BLaER1 treated with 17β-estradiol and CSF1 and Interleukin-3, amounts not matched to agents 10 nM and 100 nM (cell line): ENCODE measurements around the gene LPIN1.
A peak's percentile ranks its signal among the peaks of the same experiment; 100 is the strongest.
"Not testable (repeated sequence)": the region's sequence is repeated elsewhere in the genome, so short reads cannot be mapped to it uniquely, and the experiment has no call there.

ENCODE experiments used
- H3K27ac ChIP-seq, 11 experiments: shearing (Covaris generic); formaldehyde crosslinking; 2 replicates each; pipeline ENCODE4 v1.8.1; 2022
- H3K27me3 ChIP-seq, 11 experiments: shearing (Covaris generic); formaldehyde crosslinking; 2 replicates each; pipeline ENCODE4 v1.8.1; 2022
- H3K36me3 ChIP-seq, 11 experiments: shearing (Covaris generic); formaldehyde crosslinking; 2 replicates each; pipeline ENCODE4 v1.8.1; 2022
- H3K4me1 ChIP-seq, 10 experiments: shearing (Covaris generic); formaldehyde crosslinking; 2 replicates each; pipeline ENCODE4 v1.8.1; 2022
- H3K4me2 ChIP-seq, 11 experiments: shearing (Covaris generic); formaldehyde crosslinking; 2 replicates each; pipeline ENCODE4 v1.8.1; 2022
- H3K4me3 ChIP-seq, 10 experiments: shearing (Covaris generic); formaldehyde crosslinking; 2 replicates each; pipeline ENCODE4 v1.8.1; 2022
- H3K9ac ChIP-seq, 11 experiments: shearing (Covaris generic); formaldehyde crosslinking; 2 replicates each; pipeline ENCODE4 v1.8.1; 2022
- H3K9me3 ChIP-seq, 11 experiments: shearing (Covaris generic); formaldehyde crosslinking; replicated peaks in 1 of 11; 2 replicates each; pipeline ENCODE4 v1.8.1; 2022
- H4K20me1 ChIP-seq, 11 experiments: shearing (Covaris generic); formaldehyde crosslinking; 2 replicates each; pipeline ENCODE4 v1.8.1; 2022
- Cebpa-rat ChIP-seq, 11 experiments: shearing (Covaris generic); IDR thresholded peaks; 2 replicates each; pipeline ENCODE4 v1.8.1; 2022

LPIN1 gene

GRCh38 chr2:11853197-11853588 lies 106.8 kb downstream of the LPIN1 start:
- peak overlapping the region in 4 of 11 experiments; percentile 5 to 32 (median 22); a peak in 4 of 22 replicates for H3K27ac ChIP-seq

DNA sequence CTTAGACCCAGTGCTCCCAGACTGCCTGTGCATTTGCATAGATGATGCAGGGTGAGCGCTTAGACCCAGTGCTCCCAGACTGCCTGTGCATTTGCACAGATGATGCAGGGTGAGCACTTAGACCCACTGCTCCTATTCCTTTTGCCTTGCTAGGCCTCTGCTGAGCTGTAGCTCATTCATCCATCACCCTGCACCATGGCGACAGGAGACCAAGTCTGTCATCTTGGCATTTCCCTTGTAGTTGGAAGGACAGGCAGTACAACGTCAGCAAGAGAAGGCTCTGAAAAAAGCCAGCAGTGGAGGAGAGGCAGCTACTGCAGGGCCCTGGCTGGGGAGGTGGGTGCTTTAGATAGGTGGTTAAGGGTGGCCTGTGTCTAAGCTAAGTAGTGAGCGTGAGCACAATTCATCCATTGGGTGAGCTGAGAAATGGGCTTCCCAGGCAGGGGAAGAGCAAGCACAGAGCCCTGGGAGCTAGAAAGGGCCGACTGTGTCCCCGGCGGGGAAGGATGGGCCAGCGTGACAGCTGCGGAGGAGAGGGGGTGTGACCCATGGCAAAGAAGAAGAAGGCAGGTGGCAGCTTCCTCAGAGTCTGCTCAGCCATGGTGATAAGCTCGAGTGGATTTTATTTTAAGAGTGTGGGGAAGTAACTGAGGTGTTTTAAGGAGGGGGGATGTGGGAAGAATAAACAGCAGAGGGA lies 108.8 kb downstream of the LPIN1 start:
- H3K9me3 ChIP-seq, result peaks cover 28 to 35% (median 32%) of the 10 kb centered on the region in 11 experiments
- H3K4me1 ChIP-seq, result peaks cover 34 to 58% (median 55%) of the 10 kb centered on the region in 10 experiments
- H3K4me2 ChIP-seq, result peak overlapping the region; percentile 3 to 69 (median 58); a peak in 21 of 22 replicates
- no peak overlapping the region for H3K9ac ChIP-seq
- H3K27ac ChIP-seq, result no peak overlapping the region
- TF ChIP-seq Cebpa-rat (IDR thresholded peaks at IDR 0.05), result no peak
- no peaks in the 10 kb centered on the region for H4K20me1 ChIP-seq
- peaks cover 0 to 18% (median 0%) of the 10 kb centered on the region in 11 experiments; a peak in 6 of 22 replicates for H3K36me3 ChIP-seq
- H3K4me3 ChIP-seq, result no peak overlapping the region
- peaks cover 0 to 36% (median 0%) of the 10 kb centered on the region in 11 experiments; a peak in 4 of 22 replicates for H3K27me3 ChIP-seq

More at GRCh38 chr2:11853197-11853588, 106.8 kb downstream of the LPIN1 start:
- Histone ChIP-seq H3K9ac (peak overlapping the region in 3 of 11 experiments; percentile 4 to 36 (median 19); a peak in 2 of 22 replicates), H3K4me1 (peaks cover 32 to 61% (median 55%) of the 10 kb centered on the region in 10 experiments), H3K4me3 (no peak overlapping the region), H3K36me3 (peaks cover 0 to 3% (median 0%) of the 10 kb centered on the region in 11 experiments; a peak in 3 of 22 replicates), H3K4me2 (peak overlapping the region; percentile 51 to 80 (median 70)), H3K9me3 (peaks cover 16 to 32% (median 27%) of the 10 kb centered on the region in 11 experiments), H3K27me3 (peaks cover 0 to 50% (median 0%) of the 10 kb centered on the region in 11 experiments; a peak in 4 of 22 replicates), H4K20me1 (no peaks in the 10 kb centered on the region)
- TF ChIP-seq Cebpa-rat (IDR thresholded peaks at IDR 0.05), result no peak

DNA sequence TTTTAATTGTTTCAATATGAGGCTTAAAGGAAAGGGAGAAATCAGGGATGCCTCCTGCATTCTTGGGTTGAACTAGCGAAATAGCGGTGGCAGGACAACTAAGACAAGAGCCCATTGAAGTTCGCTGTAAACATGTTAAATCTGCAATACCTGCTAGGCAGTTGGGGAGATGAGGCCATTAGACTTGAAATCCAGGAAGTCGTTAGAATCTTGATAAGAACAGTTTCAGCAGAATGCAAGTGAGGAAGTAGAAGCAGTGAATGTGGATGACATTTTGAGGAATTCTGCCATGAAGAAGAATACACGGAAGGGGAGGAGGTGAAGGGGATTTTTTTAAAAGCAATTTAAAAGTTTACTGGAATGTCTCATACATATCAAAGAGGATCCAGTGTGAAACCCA lies 109.7 kb downstream of the LPIN1 start:
- Histone ChIP-seq H4K20me1 (no peaks in the 10 kb centered on the region), H3K9me3 (peaks cover 34 to 41% (median 37%) of the 10 kb centered on the region in 11 experiments), H3K27me3 (peaks cover 0 to 34% (median 0%) of the 10 kb centered on the region in 11 experiments; a peak in 4 of 22 replicates), H3K36me3 (peaks cover 0 to 18% (median 0%) of the 10 kb centered on the region in 11 experiments; a peak in 6 of 22 replicates), H3K4me1 (peaks cover 34 to 65% (median 61%) of the 10 kb centered on the region in 10 experiments), H3K27ac (no peak overlapping the region), H3K9ac (no peak overlapping the region), H3K4me3 (no peak overlapping the region), H3K4me2 (peak overlapping the region; percentile 3 to 69 (median 58); a peak in 19 of 22 replicates)
- no peak for TF ChIP-seq Cebpa-rat (IDR thresholded peaks at IDR 0.05)

GRCh38 chr2:11858883-11859282 lies 112.5 kb downstream of the LPIN1 start:
- H3K4me1 ChIP-seq, result peaks cover 29 to 58% (median 49%) of the 10 kb centered on the region in 10 experiments
- TF ChIP-seq Cebpa-rat (IDR thresholded peaks at IDR 0.05), result no peak
- peak overlapping the region in 1 of 11 experiments; percentile 45; a peak in 1 of 22 replicates for H3K4me2 ChIP-seq
- peak overlapping the region in 5 of 10 experiments; percentile 7 to 26 (median 9); a peak in 5 of 20 replicates for H3K4me3 ChIP-seq
- peaks cover 0 to 30% (median 0%) of the 10 kb centered on the region in 11 experiments; a peak in 4 of 22 replicates for H3K27me3 ChIP-seq
- H4K20me1 ChIP-seq, result no peaks in the 10 kb centered on the region
- H3K27ac ChIP-seq, result no peak overlapping the region
- H3K9me3 ChIP-seq, result peaks cover 34 to 41% (median 37%) of the 10 kb centered on the region in 11 experiments
- H3K9ac ChIP-seq, result no peak overlapping the region
- peaks cover 0 to 18% (median 0%) of the 10 kb centered on the region in 11 experiments; a peak in 6 of 22 replicates for H3K36me3 ChIP-seq

DNA sequence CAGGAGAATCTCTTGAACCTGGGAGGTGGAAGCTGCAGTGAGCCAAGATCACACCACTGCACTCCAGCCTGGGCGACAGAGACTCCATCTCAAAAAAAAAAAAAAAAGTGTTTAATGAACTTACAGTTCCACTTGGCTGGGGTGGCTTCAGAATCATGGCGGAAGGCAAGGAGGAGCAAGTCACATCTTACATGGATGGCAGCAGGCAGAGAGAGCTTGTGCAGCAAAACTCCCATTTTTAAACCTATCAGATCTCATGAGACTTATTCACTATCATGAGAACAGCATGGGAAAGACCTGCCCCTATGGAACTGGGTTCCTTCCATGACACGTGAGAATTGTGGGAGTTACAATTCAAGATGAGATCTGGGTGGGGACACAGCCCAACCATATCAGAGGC lies 113.5 kb downstream of the LPIN1 start:
- Histone ChIP-seq H3K4me1 (peaks cover 40 to 67% (median 58%) of the 10 kb centered on the region in 10 experiments), H3K36me3 (peaks cover 0 to 18% (median 0%) of the 10 kb centered on the region in 11 experiments; a peak in 6 of 22 replicates), H3K9me3 (peaks cover 34 to 41% (median 37%) of the 10 kb centered on the region in 11 experiments), H3K4me3 (peak overlapping the region in 1 of 10 experiments; percentile 26; a peak in 1 of 20 replicates), H3K27me3 (peaks cover 0 to 38% (median 0%) of the 10 kb centered on the region in 11 experiments; a peak in 4 of 22 replicates)
- not testable (repeated sequence) for H3K27ac ChIP-seq, H3K9ac ChIP-seq, H3K4me2 ChIP-seq, H4K20me1 ChIP-seq

DNA sequence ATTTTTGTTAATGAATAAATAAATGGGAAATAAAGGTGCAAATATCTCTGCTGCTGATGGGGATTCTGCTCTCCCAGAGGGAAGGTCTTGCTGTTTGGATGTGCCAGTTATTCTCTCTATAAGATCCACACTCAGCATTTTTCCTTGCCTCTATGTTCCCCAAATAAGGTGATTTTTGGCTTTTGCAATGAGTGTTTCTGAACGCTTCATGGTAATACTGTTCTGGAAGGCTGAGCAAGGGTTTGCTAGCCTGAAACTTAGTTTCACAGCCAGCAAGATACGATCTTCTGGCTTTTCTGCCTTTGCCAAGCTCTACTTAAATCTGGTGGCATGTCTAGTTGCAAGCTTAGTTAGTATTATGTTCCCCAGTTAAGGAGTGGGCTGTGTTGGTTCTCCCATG lies 114.6 kb downstream of the LPIN1 start:
- Histone ChIP-seq H3K27ac (no peak overlapping the region), H3K9me3 (peaks cover 34 to 41% (median 37%) of the 10 kb centered on the region in 11 experiments), H3K4me2 (peak overlapping the region in 3 of 11 experiments; percentile 7 to 34 (median 21); a peak in 2 of 22 replicates), H4K20me1 (no peaks in the 10 kb centered on the region), H3K9ac (no peak overlapping the region), H3K4me1 (peaks cover 37 to 67% (median 58%) of the 10 kb centered on the region in 10 experiments), H3K4me3 (no peak overlapping the region), H3K27me3 (peaks cover 0 to 40% (median 0%) of the 10 kb centered on the region in 11 experiments; a peak in 3 of 22 replicates), H3K36me3 (peaks cover 0 to 18% (median 0%) of the 10 kb centered on the region in 11 experiments; a peak in 6 of 22 replicates)
- TF ChIP-seq Cebpa-rat (IDR thresholded peaks at IDR 0.05), result no peak

DNA sequence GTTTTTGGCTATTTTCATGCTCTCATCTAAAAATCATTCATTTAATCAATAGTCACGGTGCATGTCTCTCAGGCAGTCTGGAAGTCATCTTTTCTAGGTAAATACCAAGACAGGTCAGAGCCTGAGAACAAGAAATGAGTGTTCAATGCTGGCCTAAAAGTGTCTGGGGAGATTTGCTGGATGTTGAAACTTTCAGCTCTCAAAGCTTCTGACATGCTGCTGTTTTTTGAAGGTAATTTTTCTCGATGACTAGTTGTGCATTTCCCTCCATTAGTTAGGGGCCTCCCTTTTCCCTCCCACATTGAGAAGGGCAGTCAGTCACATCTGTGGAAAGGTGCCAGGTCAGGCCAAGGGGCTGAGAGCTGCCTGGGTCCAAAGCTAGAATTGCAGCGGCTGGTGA lies 115.6 kb downstream of the LPIN1 start:
- Histone ChIP-seq H3K9ac (no peak overlapping the region), H3K27me3 (peaks cover 0 to 38% (median 0%) of the 10 kb centered on the region in 11 experiments; a peak in 3 of 22 replicates), H3K27ac (no peak overlapping the region), H4K20me1 (no peaks in the 10 kb centered on the region), H3K4me2 (peak overlapping the region in 4 of 11 experiments; percentile 65 to 85 (median 76); a peak in 2 of 22 replicates), H3K9me3 (peaks cover 34 to 39% (median 37%) of the 10 kb centered on the region in 11 experiments), H3K4me3 (no peak overlapping the region), H3K4me1 (peaks cover 30 to 61% (median 49%) of the 10 kb centered on the region in 10 experiments), H3K36me3 (peaks cover 0 to 18% (median 0%) of the 10 kb centered on the region in 11 experiments; a peak in 6 of 22 replicates)
- no peak for TF ChIP-seq Cebpa-rat (IDR thresholded peaks at IDR 0.05)

DNA sequence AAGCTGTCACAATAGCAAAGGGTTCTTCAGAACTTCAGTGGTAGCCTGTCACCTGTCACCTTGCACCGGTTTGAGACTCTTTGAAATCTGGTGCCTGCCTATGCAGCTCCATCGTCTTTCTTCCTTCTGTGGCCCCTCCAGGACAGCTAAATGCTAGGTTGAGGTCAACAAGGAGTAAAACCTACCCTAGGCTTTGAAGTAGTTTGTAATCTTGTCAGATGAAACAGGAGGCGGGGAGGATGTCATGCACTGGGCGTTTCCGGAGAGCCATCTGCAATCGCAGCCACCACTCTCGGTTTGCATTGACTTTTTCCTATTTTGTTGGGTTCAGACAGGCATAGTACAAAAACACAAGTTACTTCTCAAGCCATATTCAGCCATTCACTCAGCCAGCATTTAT lies 116.7 kb downstream of the LPIN1 start:
- H3K4me2 ChIP-seq, result peak overlapping the region; percentile 62 to 85 (median 72)

More for the DNA sequence above, 116.7 kb downstream of the LPIN1 start:
- no peaks in the 10 kb centered on the region for H4K20me1 ChIP-seq
- H3K36me3 ChIP-seq, result peaks cover 0 to 17% (median 0%) of the 10 kb centered on the region in 11 experiments; a peak in 6 of 22 replicates
- peak overlapping the region in 6 of 11 experiments; percentile 11 to 57 (median 40); a peak in 6 of 22 replicates for H3K27ac ChIP-seq
- peaks cover 30 to 55% (median 44%) of the 10 kb centered on the region in 10 experiments for H3K4me1 ChIP-seq
- peaks cover 23 to 32% (median 27%) of the 10 kb centered on the region in 11 experiments for H3K9me3 ChIP-seq
- H3K27me3 ChIP-seq, result peaks cover 0 to 38% (median 0%) of the 10 kb centered on the region in 11 experiments; a peak in 3 of 22 replicates
- peak overlapping the region in 1 of 10 experiments; percentile 24; a peak in 2 of 20 replicates for H3K4me3 ChIP-seq
- no peak overlapping the region for H3K9ac ChIP-seq
- TF ChIP-seq Cebpa-rat (IDR thresholded peaks at IDR 0.05), result no peak
